OCI-LY3 (cell line): ENCODE results near the gene INTS11.

Experiments
- EZH2phosphoT487 ChIP-seq: fragments of 200-600 bp; shearing (Covaris generic); IDR thresholded peaks from 2 replicates; pipeline ENCODE4 v1.6.1; 2018; ENCODE audit warnings: antibody characterized with exemption, mixed run types, low read depth
- TF ChIP-seq, protein P1 (sequence below): fragments of 200-600, 300-600 bp; sonication (generic); IDR thresholded peaks from 2 replicates; pipeline ENCODE4 v1.5.1; 2014; ENCODE audit warnings: antibody characterized with exemption, low read length, low read depth

DNA sequence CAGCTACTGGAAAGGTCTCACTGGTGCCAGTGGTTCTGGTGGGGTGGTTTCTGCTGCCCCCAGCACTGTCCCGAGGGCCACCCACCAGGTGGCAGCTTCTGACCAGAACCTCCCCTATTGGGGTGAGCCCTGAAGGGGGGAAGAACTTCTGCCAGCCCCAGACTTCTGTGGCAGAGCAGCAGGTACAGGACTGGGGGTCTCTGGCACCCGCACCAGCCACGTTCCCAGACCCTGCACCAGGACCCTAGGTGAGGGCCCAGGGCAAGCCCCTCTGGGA, 14.4 kb downstream of the INTS11 start:
- TF ChIP-seq, protein P1, sequence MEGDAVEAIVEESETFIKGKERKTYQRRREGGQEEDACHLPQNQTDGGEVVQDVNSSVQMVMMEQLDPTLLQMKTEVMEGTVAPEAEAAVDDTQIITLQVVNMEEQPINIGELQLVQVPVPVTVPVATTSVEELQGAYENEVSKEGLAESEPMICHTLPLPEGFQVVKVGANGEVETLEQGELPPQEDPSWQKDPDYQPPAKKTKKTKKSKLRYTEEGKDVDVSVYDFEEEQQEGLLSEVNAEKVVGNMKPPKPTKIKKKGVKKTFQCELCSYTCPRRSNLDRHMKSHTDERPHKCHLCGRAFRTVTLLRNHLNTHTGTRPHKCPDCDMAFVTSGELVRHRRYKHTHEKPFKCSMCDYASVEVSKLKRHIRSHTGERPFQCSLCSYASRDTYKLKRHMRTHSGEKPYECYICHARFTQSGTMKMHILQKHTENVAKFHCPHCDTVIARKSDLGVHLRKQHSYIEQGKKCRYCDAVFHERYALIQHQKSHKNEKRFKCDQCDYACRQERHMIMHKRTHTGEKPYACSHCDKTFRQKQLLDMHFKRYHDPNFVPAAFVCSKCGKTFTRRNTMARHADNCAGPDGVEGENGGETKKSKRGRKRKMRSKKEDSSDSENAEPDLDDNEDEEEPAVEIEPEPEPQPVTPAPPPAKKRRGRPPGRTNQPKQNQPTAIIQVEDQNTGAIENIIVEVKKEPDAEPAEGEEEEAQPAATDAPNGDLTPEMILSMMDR: no peak
- no peak for TF ChIP-seq EZH2phosphoT487
